KOPT-K1 (cell line): ENCODE results near the gene NFAT5.

ENCODE experiments used
- H3K27ac ChIP-seq: fragments of 200-600 bp; sonication (generic); 2 replicates; pipeline ENCODE4 v1.5.1; 2016; ENCODE audit warnings: antibody characterized with exemption, mild to moderate bottlenecking, low read depth, low read length; ENCODE audit not compliant: poor library complexity, severe bottlenecking
- H3K36me3 ChIP-seq: fragments of 200-600 bp; sonication (generic); 2 replicates; pipeline ENCODE4 v1.5.1; 2017; ENCODE audit warnings: antibody characterized with exemption, mild to moderate bottlenecking, low read length, moderate library complexity; ENCODE audit not compliant: insufficient read depth
- H3K9me3 ChIP-seq: fragments of 200-600 bp; sonication (generic); 2 replicates; pipeline ENCODE4 v1.5.1; 2017; ENCODE audit warnings: antibody characterized with exemption, low read length, mild to moderate bottlenecking; ENCODE audit not compliant: insufficient read depth, poor library complexity, severe bottlenecking

The NFAT5 gene

DNA sequence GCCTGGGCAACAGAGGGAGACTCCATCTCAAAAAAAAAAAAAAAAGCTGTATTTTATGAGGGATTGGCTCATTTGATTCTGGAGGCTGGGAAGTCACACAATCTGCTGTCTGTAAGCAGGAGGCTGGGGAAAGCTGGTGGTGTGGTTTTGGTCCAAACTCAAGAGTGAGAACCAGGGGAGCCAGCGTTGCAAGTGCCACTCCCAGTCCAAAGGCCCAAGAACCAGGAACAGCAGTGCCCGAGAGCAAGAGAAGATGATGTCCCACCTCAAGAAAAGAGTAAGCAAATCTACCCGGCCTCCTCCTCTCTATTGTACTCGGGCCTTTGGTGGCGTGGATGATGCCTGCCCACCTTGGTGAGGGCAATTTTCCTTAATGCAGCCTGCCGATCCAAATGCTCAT lies 166.3 kb downstream of the NFAT5 start:
- Histone ChIP-seq H3K9me3 (no peaks in the 10 kb centered on the region), H3K36me3 (no peaks in the 10 kb centered on the region), H3K27ac (no peak overlapping the region)

DNA sequence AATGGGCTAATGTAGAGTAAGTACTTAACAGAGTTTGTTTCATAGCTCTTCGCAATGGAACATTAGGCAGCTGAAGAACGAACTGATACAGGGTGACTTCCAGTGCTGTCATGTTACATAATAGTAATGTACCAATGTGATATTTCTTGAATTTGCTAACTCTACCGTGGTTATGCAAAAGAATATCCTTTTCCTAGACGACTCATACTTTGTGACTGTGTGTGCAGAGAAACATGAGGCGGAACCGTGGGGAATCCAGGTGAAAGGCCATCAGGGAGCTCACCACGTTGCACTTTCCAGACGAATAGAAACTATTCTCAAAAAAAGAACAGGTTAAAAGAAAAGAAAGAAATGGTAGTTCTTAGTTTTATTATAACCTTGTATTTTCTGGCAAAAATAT lies 175.8 kb downstream of the NFAT5 start:
- Histone ChIP-seq H3K9me3 (no peaks in the 10 kb centered on the region), H3K36me3 (peaks cover 77% of the 10 kb centered on the region), H3K27ac (no peak overlapping the region)

DNA sequence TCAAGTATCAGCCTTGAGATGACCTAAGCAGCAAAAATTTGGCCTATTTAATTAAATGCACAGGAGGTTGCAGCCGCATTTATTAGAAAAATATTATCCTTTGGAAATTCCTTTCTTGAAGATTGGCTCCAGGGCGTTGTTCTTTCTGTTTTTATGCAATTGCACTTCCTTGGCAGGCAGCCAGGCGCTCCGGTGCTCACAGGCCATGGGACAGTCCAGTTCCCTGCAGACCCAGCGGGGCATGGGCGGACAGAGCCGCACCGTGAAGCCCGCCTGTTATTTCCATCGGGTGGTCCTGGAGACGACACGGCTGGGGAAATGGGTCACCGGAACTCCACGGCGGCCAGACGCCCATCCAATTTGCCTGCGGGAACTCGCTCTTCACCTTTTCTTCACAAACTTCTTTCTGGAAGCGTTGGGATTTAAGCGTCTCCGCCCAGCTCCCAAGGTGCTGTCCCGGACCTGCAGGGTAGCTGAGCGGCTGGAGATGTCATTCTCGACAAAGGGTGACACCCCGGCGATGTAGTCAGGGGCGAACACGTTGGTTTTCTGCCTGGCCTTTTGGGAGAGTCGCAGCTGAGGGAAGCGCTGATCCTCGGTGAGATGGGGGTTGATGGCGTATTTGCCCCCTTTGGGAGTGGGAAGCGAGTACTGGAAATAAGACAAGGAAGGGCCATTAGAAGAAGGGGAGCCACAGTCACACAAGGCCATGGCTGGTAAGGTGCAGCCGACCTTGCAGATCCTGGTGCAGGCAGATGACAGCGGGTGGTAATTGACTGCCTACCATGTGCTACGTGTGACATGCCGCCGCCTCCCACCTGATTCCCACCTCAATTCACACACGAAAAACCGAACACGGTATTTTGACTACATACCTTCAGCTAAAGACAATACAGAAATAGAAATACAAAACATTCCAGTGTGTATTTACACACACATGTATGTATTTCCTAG lies 176.5 kb downstream of the NFAT5 start:
- no peaks in the 10 kb centered on the region for H3K9me3 ChIP-seq
- H3K36me3 ChIP-seq: peaks cover 84% of the 10 kb centered on the region
- no peak overlapping the region for H3K27ac ChIP-seq

DNA sequence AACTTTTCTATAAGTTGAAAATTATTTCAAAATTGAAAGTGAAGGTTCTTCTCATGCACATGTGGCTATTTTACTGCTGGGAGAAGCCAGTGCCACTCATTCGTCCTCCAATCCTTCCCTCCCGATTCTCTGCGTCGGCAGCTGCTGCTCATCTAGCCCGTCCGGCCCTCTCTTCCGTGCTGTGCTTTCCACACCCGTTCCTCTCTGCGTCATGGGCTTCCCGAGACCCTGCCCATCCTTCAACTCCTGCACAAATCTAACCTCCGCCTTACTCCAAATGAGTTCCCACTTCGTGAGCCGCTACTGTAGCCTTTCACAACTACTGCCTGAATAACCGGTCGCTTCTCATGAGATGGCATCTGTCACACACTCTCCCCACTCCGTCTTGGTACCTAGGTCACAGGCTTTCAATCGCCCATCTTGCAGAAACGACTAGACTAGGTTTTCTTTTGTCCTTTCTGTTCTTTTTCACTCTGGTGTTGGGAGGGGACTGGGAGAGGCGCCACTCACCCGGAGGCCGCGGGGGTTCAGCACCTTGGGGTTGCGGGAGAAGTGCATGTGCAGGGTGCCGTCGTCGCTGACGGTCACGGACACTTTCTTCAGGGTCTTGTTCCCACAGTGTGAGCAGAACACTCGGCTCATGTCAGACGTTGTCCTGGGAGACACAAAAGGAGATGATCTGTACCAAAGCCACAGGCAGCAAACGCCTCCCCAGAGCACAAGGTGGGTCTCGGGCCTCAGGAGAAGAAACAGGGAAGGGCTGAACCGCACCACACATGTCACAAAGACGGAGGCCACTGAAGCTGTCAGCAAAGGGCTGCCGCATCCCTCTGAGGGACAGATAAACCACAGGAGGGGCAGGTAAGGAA lies 178.8 kb downstream of the NFAT5 start:
- Histone ChIP-seq H3K36me3 (peaks cover 100% of the 10 kb centered on the region), H3K9me3 (no peaks in the 10 kb centered on the region), H3K27ac (no peak overlapping the region)

DNA sequence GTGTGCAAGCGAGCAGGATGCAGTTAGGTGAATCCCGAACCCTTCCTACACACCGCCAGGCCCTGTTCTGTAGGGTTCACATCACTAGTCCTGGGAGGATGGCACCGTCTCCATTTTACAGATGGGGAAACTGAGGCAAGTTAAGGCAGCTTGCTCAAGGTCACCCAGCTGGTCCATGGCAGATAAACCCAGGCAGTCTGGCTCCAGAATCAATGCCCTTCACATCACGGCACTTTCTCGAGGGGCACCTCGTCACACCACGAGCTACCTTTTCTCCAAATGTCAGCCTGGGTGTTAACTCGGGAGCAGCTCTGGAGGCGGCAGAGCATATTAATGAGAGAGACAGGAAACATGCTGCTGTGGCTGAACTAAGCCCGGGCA lies 179.5 kb downstream of the NFAT5 start:
- peaks cover 99% of the 10 kb centered on the region for H3K36me3 ChIP-seq
- no peaks in the 10 kb centered on the region for H3K9me3 ChIP-seq
- H3K27ac ChIP-seq: no peak overlapping the region

DNA sequence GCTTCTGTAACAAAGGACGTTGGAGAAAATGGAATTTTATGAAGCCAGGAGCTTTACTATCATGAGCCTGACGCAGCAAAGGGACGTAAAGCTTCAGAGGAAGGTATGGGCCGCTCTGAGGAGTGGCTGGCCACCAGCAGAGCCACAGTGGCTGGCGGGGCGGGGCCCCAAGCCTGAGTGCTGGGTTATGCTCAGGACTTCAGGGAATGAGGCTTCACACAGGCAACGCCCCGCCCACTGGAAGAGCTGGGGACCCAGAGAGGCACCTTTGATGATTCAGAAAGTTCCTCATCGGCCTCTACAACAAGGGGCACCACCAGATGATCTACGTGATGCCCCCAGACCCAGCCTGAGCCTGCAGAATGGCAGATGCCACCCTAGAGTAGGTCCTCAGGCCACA lies 180.2 kb downstream of the NFAT5 start:
- Histone ChIP-seq H3K9me3 (no peaks in the 10 kb centered on the region), H3K27ac (no peak overlapping the region), H3K36me3 (peaks cover 99% of the 10 kb centered on the region)

DNA sequence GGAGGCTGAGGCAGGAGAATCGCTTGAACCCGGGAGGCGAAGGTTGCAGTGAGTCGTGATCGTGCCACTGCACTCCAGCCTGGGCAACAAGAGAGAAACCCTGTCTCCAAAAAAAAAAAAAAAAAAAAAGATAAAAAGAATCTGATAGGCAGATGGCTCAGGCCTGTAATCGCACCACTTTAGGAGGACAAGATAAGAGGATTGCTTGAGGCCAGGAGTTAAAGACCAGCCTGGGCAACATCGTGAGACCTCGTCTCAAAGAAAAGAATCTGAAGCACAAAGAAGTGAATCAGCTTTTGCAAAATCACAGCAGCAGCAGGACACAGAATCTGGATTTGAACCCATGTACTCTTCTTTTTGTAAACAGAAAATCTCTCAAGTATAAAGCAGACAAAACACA lies 181.3 kb downstream of the NFAT5 start:
- Histone ChIP-seq H3K36me3 (peaks cover 99% of the 10 kb centered on the region), H3K9me3 (no peaks in the 10 kb centered on the region), H3K27ac (no peak overlapping the region)

DNA sequence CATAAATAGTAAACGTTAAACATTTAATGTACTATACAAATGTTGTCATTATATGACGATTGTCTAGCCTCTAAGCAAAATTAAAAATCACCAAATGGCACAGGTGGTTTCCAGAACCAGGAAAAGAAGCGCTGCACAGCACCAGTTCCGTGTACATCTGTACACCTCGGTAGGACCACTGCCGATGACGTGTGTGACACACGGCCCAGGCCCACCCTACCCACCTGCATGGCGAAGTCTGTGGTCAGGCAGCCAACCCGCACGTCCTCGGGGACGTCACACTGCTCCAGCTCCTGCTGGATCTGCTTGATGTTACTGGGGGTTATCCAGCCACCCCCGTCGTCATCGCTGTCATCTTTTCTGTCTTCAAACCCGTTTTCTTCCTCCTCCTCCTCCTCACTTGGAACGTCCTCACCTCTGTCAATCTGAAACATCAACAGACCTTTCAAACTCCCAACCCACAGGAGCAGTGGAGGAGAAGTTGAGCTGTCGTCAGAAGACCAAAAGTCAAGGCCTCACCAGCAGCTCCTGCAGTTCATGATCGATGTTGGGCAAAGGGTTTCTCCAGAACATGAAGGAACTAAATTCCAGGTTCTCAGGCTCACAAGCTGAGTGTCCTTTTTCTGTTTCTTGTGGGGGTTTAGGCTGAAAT lies 183.1 kb downstream of the NFAT5 start:
- Histone ChIP-seq H3K9me3 (no peaks in the 10 kb centered on the region), H3K27ac (no peak overlapping the region), H3K36me3 (peaks cover 92% of the 10 kb centered on the region)

DNA sequence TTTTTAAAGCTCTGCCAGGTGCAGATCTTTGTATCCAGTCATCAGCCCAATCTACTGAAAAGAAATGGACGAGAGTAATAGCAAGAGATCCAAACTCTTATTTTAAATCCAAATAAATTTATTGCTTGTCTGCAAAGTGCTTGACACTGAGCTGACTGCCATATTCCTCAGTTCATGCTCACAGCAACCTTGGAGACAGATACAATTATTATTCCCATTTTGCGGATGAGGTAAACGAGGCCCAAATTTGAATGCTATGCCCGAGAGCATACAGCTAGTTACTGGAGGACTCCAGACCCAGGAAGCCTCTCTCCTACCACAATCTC lies 188.3 kb downstream of the NFAT5 start:
- no peaks in the 10 kb centered on the region for H3K9me3 ChIP-seq
- H3K27ac ChIP-seq: peak overlapping the region; percentile 86
- peaks cover 39% of the 10 kb centered on the region for H3K36me3 ChIP-seq
